ENCODE results near the gene LAMTOR2. TPM values are rescaled to one million over a fixed set of nuclear protein-coding genes. Genes with fewer than 3 reads are reported as not detected.

Gene LAMTOR2
- total and polyA plus RNA-seq, 9 of the 15 experiments (the other 6 are each of a cell fraction or from before 2014, with no cell fraction given) = 39.0 to 161 (median 74.6) TPM

GRCh38 chr1:156045076-156045475, 9.5 kb upstream of the LAMTOR2 start:
- no peak overlapping the region for H3K27ac ChIP-seq (ENCODE audit: extremely low read depth, low read depth, low read length)
- 75% methylated on average over 4 of the region's 4 CpGs for WGBS (ENCODE audit: insufficient coverage, low coverage, missing lambda C conversion rate)
- peak overlapping the region in 1 of 2 experiments; percentile 43; a peak in 1 of 4 replicates for H3K9ac ChIP-seq (ENCODE audit: insufficient read depth in 1 of 2, low read depth in 2 of 2, low read length in 2 of 2)
- no peak overlapping the region for H2AFZ ChIP-seq (ENCODE audit: low read depth, low read length)
- no peaks in the 10 kb centered on the region for H3K9me1 ChIP-seq (ENCODE audit: control insufficient read depth, insufficient read depth, low read length)
- DNase-seq (ENCODE audit: extremely low read depth in 1 of 4, low spot score in 3 of 4) = no peak
- H3K36me3 ChIP-seq (ENCODE audit: control insufficient read depth, insufficient read depth, low read length) = peaks cover 79% of the 10 kb centered on the region
- H3K79me2 ChIP-seq (ENCODE audit: control insufficient read depth, insufficient read depth, low read length) = peaks cover 3% of the 10 kb centered on the region; the same call in 1 of the 3 replicates
- in situ Hi-C loops (cut with MboI) = no loop called here
- FAIRE-seq = no peak
- ChIA-PET POLR2A (interaction anchor here (0.6 to 1.1 kb wide), 4 partner anchors 22 to 213 kb away, joined by 3 to 4 read pairs (median 4); no protein-coding TSS in a partner anchor), CTCF (ENCODE audit: low intra/inter-chr PET ratio) (no interaction called here)
- H3K4me1 ChIP-seq (replicated peaks in 1 of 2; ENCODE audit: control insufficient read depth in 2 of 2, insufficient read depth in 2 of 2, low read length in 2 of 2) = peaks cover 4 to 5% of the 10 kb centered on the region in 2 experiments; a peak in 4 of 5 replicates
- no peak overlapping the region for H3K4me3 ChIP-seq
- H3K27me3 ChIP-seq (ENCODE audit: control insufficient read depth in 2 of 2, insufficient read depth in 2 of 2, low read length in 2 of 2) = no peaks in the 10 kb centered on the region
- H4K20me1 ChIP-seq (replicated peaks; ENCODE audit: control insufficient read depth, insufficient read depth, low read length) = peaks cover 3% of the 10 kb centered on the region; the same call in 1 of the 2 replicates
- no TSS peak for BruUV-seq (replicated peaks)
- intact Hi-C loops (cut with micrococcal nuclease) = no loop called here
- no peaks in the 10 kb centered on the region for H3K9me3 ChIP-seq (replicated peaks; ENCODE audit: control insufficient read depth, insufficient read depth, low read depth, low read length)
- no peak overlapping the region for H3K4me2 ChIP-seq (ENCODE audit: insufficient read depth, low read length)
- no peak for ATAC-seq
- TF ChIP-seq NCOA4 (IDR thresholded peaks at IDR 0.05; ENCODE audit: partially characterized antibody) = no peak
- TF ChIP-seq NUFIP1 (IDR thresholded peaks at IDR 0.05; ENCODE audit: partially characterized antibody) = no peak
- TF ChIP-seq, protein P1, sequence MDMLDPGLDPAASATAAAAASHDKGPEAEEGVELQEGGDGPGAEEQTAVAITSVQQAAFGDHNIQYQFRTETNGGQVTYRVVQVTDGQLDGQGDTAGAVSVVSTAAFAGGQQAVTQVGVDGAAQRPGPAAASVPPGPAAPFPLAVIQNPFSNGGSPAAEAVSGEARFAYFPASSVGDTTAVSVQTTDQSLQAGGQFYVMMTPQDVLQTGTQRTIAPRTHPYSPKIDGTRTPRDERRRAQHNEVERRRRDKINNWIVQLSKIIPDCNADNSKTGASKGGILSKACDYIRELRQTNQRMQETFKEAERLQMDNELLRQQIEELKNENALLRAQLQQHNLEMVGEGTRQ (CRISPR knock-in tag; IDR thresholded peaks at IDR 0.05) = no peak
- TF ChIP-seq RNF219 (CRISPR knock-in tag; IDR thresholded peaks at IDR 0.05) = no peak
- TF ChIP-seq, protein P2, sequence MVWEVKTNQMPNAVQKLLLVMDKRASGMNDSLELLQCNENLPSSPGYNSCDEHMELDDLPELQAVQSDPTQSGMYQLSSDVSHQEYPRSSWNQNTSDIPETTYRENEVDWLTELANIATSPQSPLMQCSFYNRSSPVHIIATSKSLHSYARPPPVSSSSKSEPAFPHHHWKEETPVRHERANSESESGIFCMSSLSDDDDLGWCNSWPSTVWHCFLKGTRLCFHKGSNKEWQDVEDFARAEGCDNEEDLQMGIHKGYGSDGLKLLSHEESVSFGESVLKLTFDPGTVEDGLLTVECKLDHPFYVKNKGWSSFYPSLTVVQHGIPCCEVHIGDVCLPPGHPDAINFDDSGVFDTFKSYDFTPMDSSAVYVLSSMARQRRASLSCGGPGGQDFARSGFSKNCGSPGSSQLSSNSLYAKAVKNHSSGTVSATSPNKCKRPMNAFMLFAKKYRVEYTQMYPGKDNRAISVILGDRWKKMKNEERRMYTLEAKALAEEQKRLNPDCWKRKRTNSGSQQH (CRISPR knock-in tag; IDR thresholded peaks at IDR 0.05) = no peak
- no peak for TF ChIP-seq ZNF280B (CRISPR knock-in tag; IDR thresholded peaks at IDR 0.05)
- TF ChIP-seq ZNF277 (CRISPR knock-in tag; IDR thresholded peaks at IDR 0.05; ENCODE audit: borderline replicate concordance) = no peak
- TF ChIP-seq ZNF780A (CRISPR knock-in tag; IDR thresholded peaks at IDR 0.05) = no peak
- no peak for TF ChIP-seq PPARD (CRISPR knock-in tag; IDR thresholded peaks at IDR 0.05)
- no peak for TF ChIP-seq ZBTB8A (IDR thresholded peaks at IDR 0.05; ENCODE audit: partially characterized antibody)
- TF ChIP-seq DACH1 (IDR thresholded peaks at IDR 0.05; ENCODE audit: partially characterized antibody) = no peak
- no peak for TF ChIP-seq SMARCA4 (IDR thresholded peaks at IDR 0.05)
- no peak for TF ChIP-seq ZNF3 (CRISPR knock-in tag; IDR thresholded peaks at IDR 0.05)
- no peak for TF ChIP-seq ASH1L (IDR thresholded peaks at IDR 0.05; ENCODE audit: borderline replicate concordance, low read depth, partially characterized antibody)
- no peak for TF ChIP-seq GABPA (tag; conservative IDR thresholded peaks at IDR 0.05; ENCODE audit: low read depth)
- TF ChIP-seq CHD4 (IDR thresholded peaks at IDR 0.05; ENCODE audit: insufficient read depth, insufficient replicate concordance, low read depth, low read length, poor library complexity, severe bottlenecking) = no peak
